OCI-LY7 (cell line): ENCODE results near the gene CYBB. TPM values are rescaled to one million over a fixed set of nuclear protein-coding genes. Genes with fewer than 3 reads are reported as not detected.

Experiments used
- BruUV-seq: library from RNA; stranded (reverse); fragments of 400-500 nt; replicated peaks from 2 replicates; lab custom pipeline; 2021; lab: Mats Ljungman, UMichigan
- CTCF ChIA-PET: fragments of 300-600 bp; sonication (Branson Sonifier 250); formaldehyde crosslinking; loops from one replicate; lab custom pipeline; 2022; ENCODE audit warnings: antibody characterized with exemption; ENCODE audit not compliant: unreplicated experiment; lab: Charles Lee
- POLR2A ChIA-PET: fragments of 300-600 bp; sonication (Branson Sonifier 250); formaldehyde crosslinking; loops from one replicate; lab custom pipeline; 2022; ENCODE audit warnings: antibody characterized with exemption; lab: Charles Lee
- DNase-seq: peaks from one replicate; pipeline ENCODE4 v3.0.0-alpha.2; 2015; ENCODE audit warnings: low spot score
- H2AFZ ChIP-seq: fragments of 200-600 bp; sonication (generic), shearing (Covaris generic); 2 replicates; pipeline ENCODE4 v1.6.1; 2014; ENCODE audit warnings: mild to moderate bottlenecking, antibody characterized with exemption, low read length, moderate library complexity
- H3K27ac ChIP-seq: fragments of 200-600 bp; sonication (generic); 2 replicates; pipeline ENCODE4 v1.5.1; 2014; ENCODE audit warnings: mixed run types, low read depth, mild to moderate bottlenecking, moderate library complexity, low read length, inconsistent platforms; ENCODE audit not compliant: poor library complexity, severe bottlenecking
- H3K36me3 ChIP-seq: fragments of 200-600 bp; sonication (generic); 2 replicates; pipeline ENCODE4 v1.6.1; 2014; ENCODE audit warnings: mild to moderate bottlenecking, antibody characterized with exemption, low read length, moderate library complexity, mixed read lengths; ENCODE audit not compliant: insufficient read depth
- H3K4me1 ChIP-seq: fragments of 200-600 bp; sonication (generic); 2 replicates; pipeline ENCODE4 v1.5.1; 2014; ENCODE audit warnings: mild to moderate bottlenecking, low read length; ENCODE audit not compliant: insufficient read depth, poor library complexity, severe bottlenecking
- H3K4me2 ChIP-seq: fragments of 200-600 bp; sonication (generic); 2 replicates; pipeline ENCODE4 v1.6.1; 2014; ENCODE audit warnings: mild to moderate bottlenecking, low read length
- H3K4me3 ChIP-seq: fragments of 200-600 bp; sonication (generic); 2 replicates; pipeline ENCODE4 v1.5.1; 2014; ENCODE audit warnings: mild to moderate bottlenecking, low read depth, low read length; ENCODE audit not compliant: poor library complexity, severe bottlenecking
- H3K79me2 ChIP-seq: fragments of 200-600 bp; sonication (generic); 2 replicates; pipeline ENCODE4 v1.6.1; 2016; ENCODE audit warnings: low read depth, mild to moderate bottlenecking, low read length, moderate library complexity, mixed read lengths; ENCODE audit not compliant: insufficient read depth
- H3K9me2 ChIP-seq: fragments of 200-600 bp; sonication (generic); 2 replicates; pipeline ENCODE4 v1.6.1; 2016; ENCODE audit warnings: mild to moderate bottlenecking, low read length, mixed read lengths; ENCODE audit not compliant: insufficient read depth
- H3K9me3 ChIP-seq: fragments of 200-600 bp; sonication (generic); 2 replicates; pipeline ENCODE4 v1.6.1; 2014; ENCODE audit warnings: mild to moderate bottlenecking, mixed run types, low read length, mixed read lengths
- H4K20me1 ChIP-seq: fragments of 200-600 bp; sonication (generic); 2 replicates; pipeline ENCODE4 v1.6.1; 2014; ENCODE audit warnings: mild to moderate bottlenecking, antibody characterized with exemption, low read length, moderate library complexity, mixed read lengths; ENCODE audit not compliant: insufficient read depth
- EZH2phosphoT487 ChIP-seq: fragments of 200-600 bp; sonication (generic); IDR thresholded peaks from 2 replicates; pipeline ENCODE4 v1.6.1; 2018; ENCODE audit warnings: low read depth, borderline replicate concordance, mild to moderate bottlenecking, mixed run types, antibody characterized with exemption, low read length, moderate library complexity, mixed read lengths
- intact Hi-C: fragments of 100-400 bp; cut with micrococcal nuclease; formaldehyde crosslinking; loops from one replicate; pipeline ENCODE4 v1.10.0; 2022; ENCODE audit not compliant: unreplicated experiment
- total RNA-seq, 2 experiments: library from RNA; depleted of rRNA in 1 of 2; stranded (reverse); fragments of >200 nt in 1 of 2; shearing (Covaris generic) in 1 of 2; gene quantifications; 2 replicates each; pipeline ENCODE4 v1.2.3, GENCODE V29; 2014 to 2022
- TF ChIP-seq, protein P1 (sequence below): fragments of 200-600 bp; sonication (generic); conservative IDR thresholded peaks from 2 replicates; pipeline ENCODE4 v1.5.1; 2014; ENCODE audit warnings: mild to moderate bottlenecking, antibody characterized with exemption, low read length, moderate library complexity, mixed read lengths

The CYBB gene
- total RNA-seq, 2 experiments from 2014 or later: 25.4 to 38.3 TPM

DNA sequence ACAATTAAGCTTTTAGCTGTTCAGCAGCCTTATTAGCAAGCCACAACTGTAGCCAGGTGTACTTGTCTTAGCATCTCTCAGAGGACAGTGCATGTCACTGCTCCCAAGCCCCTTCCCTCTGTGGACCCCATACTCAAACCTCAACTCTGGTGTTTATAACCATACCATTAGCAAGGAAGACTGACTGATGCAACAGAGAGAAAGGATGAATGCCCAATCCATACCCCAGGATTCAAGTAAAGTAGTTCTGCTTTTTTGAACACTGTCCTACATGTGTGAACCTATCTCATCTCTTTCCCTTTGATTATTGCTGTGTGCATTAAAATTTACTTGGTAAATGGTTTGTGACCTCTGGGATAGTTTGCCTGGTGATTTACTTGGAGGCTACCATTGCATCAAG, 22.8 kb upstream of the CYBB start:
- Histone ChIP-seq H3K9me2 (no peaks in the 10 kb centered on the region), H3K36me3 (no peaks in the 10 kb centered on the region; the same call in 1 of the 2 replicates), H3K4me3 (no peak overlapping the region), H4K20me1 (no peaks in the 10 kb centered on the region), H3K27ac (no peak overlapping the region), H3K4me2 (no peak overlapping the region), H2AFZ (no peak overlapping the region), H3K79me2 (no peaks in the 10 kb centered on the region), H3K4me1 (peaks cover 78% of the 10 kb centered on the region), H3K9me3 (peaks cover 3% of the 10 kb centered on the region; the same call in 1 of the 2 replicates)
- POLR2A ChIA-PET: interaction anchor here (0.6 to 7.1 kb wide), 3 partner anchors 26 to 62 kb away, joined by 3 to 85 read pairs (median 4); partner anchors contain the start of gene CYBB
- TF ChIP-seq, protein P1, sequence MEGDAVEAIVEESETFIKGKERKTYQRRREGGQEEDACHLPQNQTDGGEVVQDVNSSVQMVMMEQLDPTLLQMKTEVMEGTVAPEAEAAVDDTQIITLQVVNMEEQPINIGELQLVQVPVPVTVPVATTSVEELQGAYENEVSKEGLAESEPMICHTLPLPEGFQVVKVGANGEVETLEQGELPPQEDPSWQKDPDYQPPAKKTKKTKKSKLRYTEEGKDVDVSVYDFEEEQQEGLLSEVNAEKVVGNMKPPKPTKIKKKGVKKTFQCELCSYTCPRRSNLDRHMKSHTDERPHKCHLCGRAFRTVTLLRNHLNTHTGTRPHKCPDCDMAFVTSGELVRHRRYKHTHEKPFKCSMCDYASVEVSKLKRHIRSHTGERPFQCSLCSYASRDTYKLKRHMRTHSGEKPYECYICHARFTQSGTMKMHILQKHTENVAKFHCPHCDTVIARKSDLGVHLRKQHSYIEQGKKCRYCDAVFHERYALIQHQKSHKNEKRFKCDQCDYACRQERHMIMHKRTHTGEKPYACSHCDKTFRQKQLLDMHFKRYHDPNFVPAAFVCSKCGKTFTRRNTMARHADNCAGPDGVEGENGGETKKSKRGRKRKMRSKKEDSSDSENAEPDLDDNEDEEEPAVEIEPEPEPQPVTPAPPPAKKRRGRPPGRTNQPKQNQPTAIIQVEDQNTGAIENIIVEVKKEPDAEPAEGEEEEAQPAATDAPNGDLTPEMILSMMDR: no peak
- no peak for TF ChIP-seq EZH2phosphoT487
- intact Hi-C loops: no loop called here
- no peak for DNase-seq
- BruUV-seq: no TSS peak
- CTCF ChIA-PET: no interaction called here

DNA sequence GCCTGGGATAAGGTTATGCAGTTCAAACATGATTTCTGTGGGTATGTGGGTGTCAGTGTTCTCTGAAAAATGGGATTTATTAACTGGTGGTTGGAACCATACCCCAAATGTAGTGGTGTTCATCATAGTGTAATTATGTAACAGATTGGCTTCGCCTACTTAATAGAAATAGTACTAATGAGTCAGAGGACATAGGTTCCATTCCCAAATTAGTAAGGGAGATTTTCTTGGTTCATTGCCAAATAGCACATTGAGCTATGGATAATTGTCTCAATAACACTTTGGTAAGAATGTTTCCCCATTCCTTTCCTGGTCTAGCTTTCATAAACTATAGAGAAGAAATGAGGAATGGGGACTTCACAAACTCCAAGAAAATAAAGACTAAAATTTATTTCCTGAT, 20.5 kb upstream of the CYBB start:
- no TSS peak for BruUV-seq
- Histone ChIP-seq H3K9me2 (no peaks in the 10 kb centered on the region), H3K4me1 (peaks cover 74% of the 10 kb centered on the region), H3K79me2 (no peaks in the 10 kb centered on the region), H3K27ac (no peak overlapping the region), H4K20me1 (no peaks in the 10 kb centered on the region), H3K4me2 (peak overlapping the region; percentile 15; the same call in 1 of the 2 replicates), H3K4me3 (no peak overlapping the region), H3K36me3 (no peaks in the 10 kb centered on the region; the same call in 1 of the 2 replicates), H2AFZ (0 out of 2 replicates have a peak overlapping the region, but pooled peaks have one; percentile 19), H3K9me3 (no peaks in the 10 kb centered on the region)
- CTCF ChIA-PET: no interaction called here
- no peak for TF ChIP-seq EZH2phosphoT487
- TF ChIP-seq, protein P1: no peak
- no peak for DNase-seq
- POLR2A ChIA-PET: interaction anchor here (1.4 to 1.5 kb wide), 2 partner anchors 20 to 22 kb away, joined by 4 to 7 read pairs; partner anchors contain the start of gene CYBB
- intact Hi-C loops: no loop called here

DNA sequence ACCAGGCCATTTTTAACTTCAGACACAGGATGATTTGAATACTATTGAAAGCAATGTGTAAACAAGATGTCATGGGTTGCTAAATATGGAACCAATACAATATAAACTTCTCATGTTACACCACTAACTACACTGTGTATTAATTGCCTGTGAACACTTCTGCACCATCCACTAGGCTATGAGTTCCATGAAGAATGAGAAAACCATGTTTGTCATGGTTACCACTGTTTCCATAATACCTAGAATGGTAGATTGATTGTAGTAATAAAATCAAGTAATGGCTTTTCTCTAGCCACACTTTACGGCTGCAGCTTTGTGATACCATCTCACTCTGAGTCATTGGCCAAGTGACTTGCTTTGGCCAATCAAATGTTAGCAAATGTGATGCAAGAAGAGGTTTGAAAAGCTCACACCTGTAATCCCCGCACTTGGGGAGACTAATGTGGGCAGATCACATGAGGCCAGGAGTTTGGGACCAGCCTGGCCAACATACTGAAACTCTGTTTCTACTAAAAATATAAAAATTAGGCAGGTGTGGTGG, 19.9 kb upstream of the CYBB start:
- Histone ChIP-seq H3K9me3 (no peaks in the 10 kb centered on the region), H3K36me3 (no peaks in the 10 kb centered on the region; the same call in 1 of the 2 replicates), H3K79me2 (no peaks in the 10 kb centered on the region), H3K9me2 (no peaks in the 10 kb centered on the region), H3K4me2 (peak overlapping the region; percentile 15; the same call in 1 of the 2 replicates), H2AFZ (0 out of 2 replicates have a peak overlapping the region, but pooled peaks have one; percentile 19), H3K4me3 (no peak overlapping the region), H4K20me1 (no peaks in the 10 kb centered on the region), H3K4me1 (peaks cover 68% of the 10 kb centered on the region), H3K27ac (no peak overlapping the region)
- POLR2A ChIA-PET: interaction anchor here (1.2 to 1.5 kb wide), 4 partner anchors 12 to 57 kb away, joined by 3 to 7 read pairs (median 4); partner anchors contain the start of gene CYBB
- CTCF ChIA-PET: no interaction called here
- TF ChIP-seq, protein P1: no peak
- no peak for TF ChIP-seq EZH2phosphoT487
- DNase-seq: no peak
- BruUV-seq: no TSS peak
- intact Hi-C loops: no loop called here
